A673 (cell line): Measurements from ENCODE around the gene BTG2. TPM values are rescaled to one million over a fixed set of nuclear protein-coding genes. Genes with fewer than 3 reads are reported as not detected.

Experiments used
- BruUV-seq: library from RNA; stranded (reverse); fragments of 400-500 nt; replicated peaks from 2 replicates; lab custom pipeline; 2021; lab: Mats Ljungman, UMichigan
- CTCF ChIA-PET: fragments of 300-600 bp; sonication (Branson Sonifier 250); formaldehyde crosslinking; loops from one replicate; lab custom pipeline; 2022; ENCODE audit warnings: antibody characterized with exemption; lab: Charles Lee
- POLR2A ChIA-PET: fragments of 300-600 bp; sonication (Branson Sonifier 250); formaldehyde crosslinking; loops from one replicate; lab custom pipeline; 2022; ENCODE audit warnings: antibody characterized with exemption; ENCODE audit not compliant: low non-redundant PET; lab: Charles Lee
- DNase-seq: peaks from one replicate; pipeline ENCODE4 v3.0.0-alpha.2; 2015; ENCODE audit warnings: low spot score
- H3K27ac ChIP-seq: fragments of 200-600 bp; sonication (generic); 2 replicates; pipeline ENCODE4 v1.5.1; 2016; ENCODE audit warnings: mixed run types, low read depth, mild to moderate bottlenecking, mixed read lengths, antibody characterized with exemption, low read length; ENCODE audit not compliant: poor library complexity, severe bottlenecking
- H3K27me3 ChIP-seq: fragments of 200-600 bp; sonication (generic); replicated peaks from 2 replicates; pipeline ENCODE4 v1.6.1; 2017; ENCODE audit warnings: mixed run types, low read depth, mild to moderate bottlenecking, mixed read lengths, antibody characterized with exemption, low read length; ENCODE audit not compliant: insufficient read depth, poor library complexity
- H3K36me3 ChIP-seq: fragments of 200-600 bp; sonication (generic); 2 replicates; pipeline ENCODE4 v1.6.1; 2016; ENCODE audit warnings: mixed run types, mild to moderate bottlenecking, mixed read lengths, antibody characterized with exemption, low read length; ENCODE audit not compliant: insufficient read depth, poor library complexity, severe bottlenecking
- H3K4me1 ChIP-seq: fragments of 200-600 bp; sonication (generic); 2 replicates; pipeline ENCODE4 v1.6.1; 2017; ENCODE audit warnings: mixed run types, mild to moderate bottlenecking, mixed read lengths, antibody characterized with exemption, low read length; ENCODE audit not compliant: insufficient read depth, poor library complexity, severe bottlenecking
- H3K4me3 ChIP-seq: fragments of 200-600 bp; sonication (generic); 2 replicates; pipeline ENCODE4 v1.5.1; 2016; ENCODE audit warnings: low read depth, mixed run types, mild to moderate bottlenecking, mixed read lengths, low read length; ENCODE audit not compliant: poor library complexity, severe bottlenecking
- H3K9me3 ChIP-seq: fragments of 200-600 bp; sonication (generic); 2 replicates; pipeline ENCODE4 v1.6.1; 2016; ENCODE audit warnings: mixed run types, low read depth, mild to moderate bottlenecking, mixed read lengths, antibody characterized with exemption, low read length; ENCODE audit not compliant: poor library complexity, severe bottlenecking
- CTCF ChIP-seq: fragments of 300-800, 200-600 bp; sonication (generic); conservative IDR thresholded peaks from 2 replicates; pipeline ENCODE4 v1.5.1; 2017; ENCODE audit warnings: low read depth, mild to moderate bottlenecking, antibody characterized with exemption, low read length, moderate library complexity, mixed read lengths
- EZH2 ChIP-seq: fragments of 200-600 bp; sonication (generic); IDR thresholded peaks from 2 replicates; pipeline ENCODE4 v1.6.1; 2017; ENCODE audit warnings: borderline replicate concordance, low read depth, mild to moderate bottlenecking, mixed read lengths, antibody characterized with exemption, low read length; ENCODE audit not compliant: poor library complexity, severe bottlenecking
- intact Hi-C: fragments of 100-400 bp; cut with micrococcal nuclease; formaldehyde crosslinking; loops from one replicate; pipeline ENCODE4 v1.10.0; 2022; ENCODE audit not compliant: unreplicated experiment
- total RNA-seq: library from RNA; stranded (reverse); gene quantifications from 2 replicates; pipeline ENCODE4 v1.2.3, GENCODE V29; 2021

BTG2 gene
- total RNA-seq, 1 experiment from 2014 or later = 9.3 TPM

- ChIA-PET CTCF (no interaction called here), POLR2A (no interaction called here)
- BruUV-seq = no TSS peak
- Histone ChIP-seq H3K27ac (no peak overlapping the region), H3K4me3 (no peak overlapping the region), H3K9me3 (no peaks in the 10 kb centered on the region), H3K4me1 (peaks cover 8% of the 10 kb centered on the region), H3K36me3 (no peaks in the 10 kb centered on the region), H3K27me3 (no peaks in the 10 kb centered on the region)
- no peak for DNase-seq
- TF ChIP-seq EZH2 (no peak), CTCF (no peak)
- intact Hi-C loops = no loop called here
These were observed 22.4 kb upstream of the BTG2 start for GRCh38 chr1:203282720-203283542.

- intact Hi-C loops = no loop called here
- DNase-seq = no peak
- H3K27me3 ChIP-seq = no peaks in the 10 kb centered on the region
- no peaks in the 10 kb centered on the region for H3K36me3 ChIP-seq
- TF ChIP-seq EZH2 (no peak), CTCF (no peak)
- H3K9me3 ChIP-seq = no peaks in the 10 kb centered on the region
- peaks cover 8% of the 10 kb centered on the region for H3K4me1 ChIP-seq
- H3K4me3 ChIP-seq = no peak overlapping the region
- no peak overlapping the region for H3K27ac ChIP-seq
- CTCF ChIA-PET = no interaction called here
- BruUV-seq = no TSS peak
- POLR2A ChIA-PET = no interaction called here
These were observed 21.7 kb upstream of the BTG2 start for GRCh38 chr1:203283597-203283996.

GRCh38 chr1:203284411-203285123, 20.8 kb upstream of the BTG2 start:
- H3K9me3 ChIP-seq = no peaks in the 10 kb centered on the region
- no peak for TF ChIP-seq EZH2
- no peak for TF ChIP-seq CTCF
- H3K4me3 ChIP-seq = no peak overlapping the region
- BruUV-seq = no TSS peak
- ChIA-PET CTCF (no interaction called here), POLR2A (no interaction called here)
- intact Hi-C loops = no loop called here
- H3K36me3 ChIP-seq = no peaks in the 10 kb centered on the region
- H3K4me1 ChIP-seq = peaks cover 11% of the 10 kb centered on the region
- H3K27ac ChIP-seq = no peak overlapping the region
- DNase-seq = no peak
- no peaks in the 10 kb centered on the region for H3K27me3 ChIP-seq
